Measurements from ENCODE around the gene ALCAM.

DNA sequence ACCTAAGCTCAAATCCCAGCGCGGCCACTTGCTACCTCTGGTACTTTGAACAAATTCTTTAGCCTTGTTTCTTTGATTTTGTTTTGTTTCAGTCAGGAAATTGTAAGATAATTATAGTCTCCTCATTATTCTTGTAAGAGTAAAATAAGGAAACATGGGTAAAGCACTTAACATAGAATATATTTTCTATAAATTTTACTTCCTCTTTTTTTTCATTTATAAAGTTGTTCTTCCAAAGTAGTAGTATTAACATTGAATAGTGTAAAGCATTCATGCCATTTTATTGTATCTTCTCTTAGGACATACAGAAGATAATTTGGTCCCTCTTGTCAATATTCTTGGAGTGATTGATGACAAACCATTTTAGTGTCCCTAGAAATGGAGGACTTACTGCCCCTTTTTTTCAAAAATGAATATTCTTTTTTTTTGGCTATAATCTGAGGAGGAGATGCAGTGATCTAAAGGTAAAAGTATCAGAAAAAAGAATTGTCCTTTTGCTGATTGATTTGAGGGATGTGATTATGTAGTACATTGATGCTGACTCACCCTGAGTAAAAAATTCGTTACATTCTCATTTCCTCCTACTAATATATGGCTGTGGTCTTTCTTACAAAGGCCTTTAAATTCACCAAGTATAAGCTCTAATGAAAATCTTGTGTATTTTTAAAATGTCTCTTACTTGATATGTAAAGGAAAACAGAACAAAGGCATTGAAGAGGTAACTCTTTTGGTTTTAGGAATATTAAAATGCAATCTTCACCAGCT lies 51.0 kb downstream of the ALCAM start:
- no peak for TF ChIP-seq POLR2A (IDR thresholded peaks at IDR 0.05)
- TF ChIP-seq, protein P1, sequence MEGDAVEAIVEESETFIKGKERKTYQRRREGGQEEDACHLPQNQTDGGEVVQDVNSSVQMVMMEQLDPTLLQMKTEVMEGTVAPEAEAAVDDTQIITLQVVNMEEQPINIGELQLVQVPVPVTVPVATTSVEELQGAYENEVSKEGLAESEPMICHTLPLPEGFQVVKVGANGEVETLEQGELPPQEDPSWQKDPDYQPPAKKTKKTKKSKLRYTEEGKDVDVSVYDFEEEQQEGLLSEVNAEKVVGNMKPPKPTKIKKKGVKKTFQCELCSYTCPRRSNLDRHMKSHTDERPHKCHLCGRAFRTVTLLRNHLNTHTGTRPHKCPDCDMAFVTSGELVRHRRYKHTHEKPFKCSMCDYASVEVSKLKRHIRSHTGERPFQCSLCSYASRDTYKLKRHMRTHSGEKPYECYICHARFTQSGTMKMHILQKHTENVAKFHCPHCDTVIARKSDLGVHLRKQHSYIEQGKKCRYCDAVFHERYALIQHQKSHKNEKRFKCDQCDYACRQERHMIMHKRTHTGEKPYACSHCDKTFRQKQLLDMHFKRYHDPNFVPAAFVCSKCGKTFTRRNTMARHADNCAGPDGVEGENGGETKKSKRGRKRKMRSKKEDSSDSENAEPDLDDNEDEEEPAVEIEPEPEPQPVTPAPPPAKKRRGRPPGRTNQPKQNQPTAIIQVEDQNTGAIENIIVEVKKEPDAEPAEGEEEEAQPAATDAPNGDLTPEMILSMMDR (IDR thresholded peaks at IDR 0.05): no peak
- no peak for TF ChIP-seq EP300 (IDR thresholded peaks at IDR 0.05)
